ENCODE measurements around the gene TBC1D22A. TPM values are rescaled to one million over a fixed set of nuclear protein-coding genes. Genes with fewer than 3 reads are reported as not detected.
"Not testable (repeated sequence)": the region's sequence is repeated elsewhere in the genome, so short reads cannot be mapped to it uniquely, and the experiment has no call there.

Gene TBC1D22A
- total RNA-seq, 1 donor from 2014 or later = 18.9 TPM

DNA sequence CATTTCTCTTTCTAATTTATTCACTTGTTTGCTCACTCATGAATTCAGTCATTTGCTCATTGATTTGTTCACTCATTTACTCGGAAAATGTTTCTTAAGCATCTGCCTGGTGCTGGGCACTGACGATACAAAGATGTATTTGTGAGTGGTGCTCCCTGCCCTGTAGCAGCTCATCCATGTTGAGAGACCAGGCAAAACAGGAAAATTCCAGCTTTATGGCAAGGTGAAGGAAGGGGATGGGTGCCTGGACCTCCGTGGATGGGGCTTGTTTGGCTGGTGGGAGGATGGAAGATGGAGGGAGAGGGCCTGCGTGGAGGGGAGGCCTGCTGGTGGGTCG, 53.1 kb downstream of the TBC1D22A start:
- DNase-seq (ENCODE audit: low spot score) = no peak
- Mint-ChIP-seq H3K36me3 (ENCODE audit: low read depth) (no peaks in the 10 kb centered on the region), H3K4me1 (ENCODE audit: low read depth) (peaks cover 41% of the 10 kb centered on the region), H3K9me3 (ENCODE audit: low read depth) (peaks cover 7% of the 10 kb centered on the region), H3K27ac (ENCODE audit: unreplicated experiment) (peak overlapping the region; percentile 67), H3K27me3 (ENCODE audit: low read depth) (no peaks in the 10 kb centered on the region), H3K4me3 (ENCODE audit: unreplicated experiment) (no peak overlapping the region)
- TF ChIP-seq CTCF (IDR thresholded peaks at IDR 0.05) = no peak

DNA sequence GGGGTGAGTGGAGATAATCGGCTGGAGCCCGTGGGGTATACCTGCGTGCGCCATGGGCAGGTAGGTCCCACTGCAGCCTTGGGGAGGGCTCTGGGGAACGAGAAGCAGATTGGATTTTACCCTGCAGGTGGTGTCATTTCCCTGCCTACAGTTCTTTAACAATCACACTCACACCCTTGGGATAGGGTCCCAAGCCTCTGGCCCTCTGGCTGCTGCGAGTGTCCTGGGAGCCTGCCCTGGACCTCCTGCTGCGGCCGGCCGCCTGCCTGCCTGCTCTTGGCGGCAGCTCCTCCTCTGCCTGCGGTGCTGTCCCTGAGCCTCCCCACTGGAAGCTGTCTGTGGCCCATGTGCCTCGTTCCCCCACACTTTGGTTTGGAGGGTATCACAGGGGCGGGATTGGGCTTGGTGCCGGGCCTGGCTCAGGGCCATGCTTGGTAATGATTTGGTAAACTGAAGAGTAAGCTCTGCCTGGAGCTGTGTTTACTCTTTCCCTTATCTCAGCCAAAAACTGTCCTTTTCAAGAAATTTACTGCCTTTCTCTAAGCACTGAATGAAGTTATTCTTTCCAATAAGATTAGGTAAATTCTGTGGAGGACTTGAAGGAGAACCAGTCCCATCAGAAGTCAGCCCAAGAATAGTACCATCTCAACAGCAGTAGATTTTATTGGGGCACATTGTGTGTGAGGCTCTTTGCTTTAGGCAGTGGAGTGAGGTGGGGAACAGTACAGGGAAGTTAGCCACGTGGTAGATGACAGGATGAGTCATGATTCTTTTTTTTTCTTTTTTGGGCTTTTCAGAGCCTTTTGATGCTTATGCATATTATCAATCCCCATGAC, 53.7 kb downstream of the TBC1D22A start:
- Mint-ChIP-seq H3K36me3 (ENCODE audit: low read depth) (peaks cover 4% of the 10 kb centered on the region), H3K27me3 (ENCODE audit: low read depth) (no peaks in the 10 kb centered on the region), H3K4me1 (ENCODE audit: low read depth) (peaks cover 41% of the 10 kb centered on the region), H3K9me3 (ENCODE audit: low read depth) (peaks cover 7% of the 10 kb centered on the region), H3K27ac (ENCODE audit: unreplicated experiment) (peak overlapping the region; percentile 69), H3K4me3 (ENCODE audit: unreplicated experiment) (no peak overlapping the region)
- peak; percentile 20 for TF ChIP-seq CTCF (IDR thresholded peaks at IDR 0.05)
- DNase-seq (ENCODE audit: low spot score) = peak; percentile 68

DNA sequence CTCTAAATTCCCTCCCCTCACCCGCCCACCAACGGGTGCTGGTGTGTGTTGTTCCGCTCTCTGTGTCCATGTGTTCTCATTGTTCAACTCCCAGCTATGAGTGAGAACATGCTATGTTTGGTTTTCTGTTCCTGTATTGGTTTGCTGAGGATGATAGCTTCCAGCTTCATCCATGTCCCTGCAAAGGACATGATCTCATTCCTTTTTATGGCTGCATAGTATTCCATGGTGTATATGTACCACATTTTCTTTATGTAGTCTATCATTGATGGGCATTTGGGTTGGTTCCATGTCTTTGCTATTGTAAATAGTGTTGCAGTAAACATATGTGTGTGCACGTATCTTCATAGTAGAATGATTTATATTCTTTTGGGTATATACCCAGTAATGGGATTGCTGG, 54.9 kb downstream of the TBC1D22A start:
- not testable (repeated sequence) for DNase-seq (ENCODE audit: low spot score); H3K27ac Mint-ChIP-seq (ENCODE audit: unreplicated experiment); H3K27me3 Mint-ChIP-seq (ENCODE audit: low read depth); H3K36me3 Mint-ChIP-seq (ENCODE audit: low read depth); H3K4me3 Mint-ChIP-seq (ENCODE audit: unreplicated experiment); H3K9me3 Mint-ChIP-seq (ENCODE audit: low read depth)
- H3K4me1 Mint-ChIP-seq (ENCODE audit: low read depth) = peaks cover 41% of the 10 kb centered on the region

DNA sequence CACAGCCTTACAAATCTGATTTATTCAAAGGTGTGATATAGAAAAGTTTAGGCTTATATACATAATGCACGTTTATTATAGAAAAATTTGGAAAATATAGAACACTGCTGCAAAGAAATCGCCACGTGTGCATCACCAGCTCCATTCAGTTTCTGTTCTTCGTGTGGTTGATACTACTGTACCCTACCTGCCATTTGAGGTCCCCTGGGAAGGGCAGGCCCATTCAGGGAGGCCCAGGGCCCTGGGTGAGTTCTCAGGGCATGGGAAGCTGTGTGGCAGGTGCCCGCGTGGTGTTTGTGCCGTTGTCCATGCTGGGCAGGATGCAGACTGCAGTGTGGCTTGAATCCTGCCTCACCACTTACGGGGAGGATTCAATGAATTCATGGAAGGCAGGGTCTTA, 60.8 kb downstream of the TBC1D22A start:
- H3K27me3 Mint-ChIP-seq (ENCODE audit: low read depth) = no peaks in the 10 kb centered on the region
- peaks cover 21% of the 10 kb centered on the region for H3K4me1 Mint-ChIP-seq (ENCODE audit: low read depth)
- no peak for TF ChIP-seq CTCF (IDR thresholded peaks at IDR 0.05)
- H3K9me3 Mint-ChIP-seq (ENCODE audit: low read depth) = peaks cover 5% of the 10 kb centered on the region
- DNase-seq (ENCODE audit: low spot score) = no peak
- no peak overlapping the region for H3K4me3 Mint-ChIP-seq (ENCODE audit: unreplicated experiment)
- H3K36me3 Mint-ChIP-seq (ENCODE audit: low read depth) = peaks cover 4% of the 10 kb centered on the region
- H3K27ac Mint-ChIP-seq (ENCODE audit: unreplicated experiment) = no peak overlapping the region

- H3K4me3 Mint-ChIP-seq (ENCODE audit: unreplicated experiment) = no peak overlapping the region
- H3K4me1 Mint-ChIP-seq (ENCODE audit: low read depth) = peaks cover 25% of the 10 kb centered on the region
- no peak overlapping the region for H3K27ac Mint-ChIP-seq (ENCODE audit: unreplicated experiment)
- DNase-seq (ENCODE audit: low spot score) = no peak
- H3K27me3 Mint-ChIP-seq (ENCODE audit: low read depth) = no peaks in the 10 kb centered on the region
- H3K36me3 Mint-ChIP-seq (ENCODE audit: low read depth) = peaks cover 4% of the 10 kb centered on the region
- TF ChIP-seq CTCF (IDR thresholded peaks at IDR 0.05) = no peak
- peaks cover 5% of the 10 kb centered on the region for H3K9me3 Mint-ChIP-seq (ENCODE audit: low read depth)
Measured at GRCh38 chr22:46823654-46824053, 61.2 kb downstream of the TBC1D22A start.
